Epithelial cell of proximal tubule (primary cell): ENCODE measurements around the gene PIGT. TPM values are rescaled to one million over a fixed set of nuclear protein-coding genes. Genes with fewer than 3 reads are reported as not detected.

ENCODE experiments used
- DNase-seq: peaks from one replicate; pipeline ENCODE4 v3.0.0-alpha.2; 2011; ENCODE audit warnings: low read depth
- H3K4me3 ChIP-seq: 2 replicates; pipeline ENCODE4 v1.5.1; 2011; ENCODE audit warnings: low read depth, mild to moderate bottlenecking, low read length
- CTCF ChIP-seq: conservative IDR thresholded peaks from 2 replicates; pipeline ENCODE4 v1.5.1; 2012; ENCODE audit warnings: low read depth, mild to moderate bottlenecking, low read length
- total RNA-seq: library from RNA; depleted of rRNA; stranded (reverse); fragments of >200 nt; gene quantifications from 2 replicates; pipeline ENCODE4 v1.2.3, GENCODE V29; 2015

Gene PIGT
- 59.9 and 71.0 TPM in 2 replicates for total RNA-seq

GRCh38 chr20:45415822-45416637 lies at the start of gene PIGT:
TSS of gene PIGT (plus strand) at chr20:45416141. CDS start at chr20:45416157, 16 bp downstream.
- peak within 1 kb of the TSS; percentile 85 for H3K4me3 ChIP-seq
- TF ChIP-seq CTCF = no peak
- DNase-seq = no peak

- H3K4me3 ChIP-seq = no peak overlapping the region
- TF ChIP-seq CTCF = no peak
- DNase-seq = no peak
These were observed 49.7 kb upstream of the PIGT start for GRCh38 chr20:45366192-45366591.

- H3K4me3 ChIP-seq = no peak overlapping the region
- TF ChIP-seq CTCF = no peak
- DNase-seq = no peak
These were observed 49.3 kb upstream of the PIGT start for GRCh38 chr20:45366631-45367030.

- TF ChIP-seq CTCF = no peak
- no peak for DNase-seq
- H3K4me3 ChIP-seq = no peak overlapping the region
These were observed 48.8 kb upstream of the PIGT start for GRCh38 chr20:45367126-45367525.

- TF ChIP-seq CTCF = no peak
- DNase-seq = no peak
- H3K4me3 ChIP-seq = no peak overlapping the region
These were observed 47.5 kb upstream of the PIGT start for GRCh38 chr20:45368221-45368980.

GRCh38 chr20:45370571-45371160 lies 45.3 kb upstream of the PIGT start:
- no peak for TF ChIP-seq CTCF
- H3K4me3 ChIP-seq = no peak overlapping the region
- no peak for DNase-seq
